Measurements from ENCODE around the gene GNAT3. TPM values are rescaled to one million over a fixed set of nuclear protein-coding genes. Genes with fewer than 3 reads are reported as not detected.

Gene GNAT3
- total RNA-seq, 4 donors from 2014 or later = not detected

DNA sequence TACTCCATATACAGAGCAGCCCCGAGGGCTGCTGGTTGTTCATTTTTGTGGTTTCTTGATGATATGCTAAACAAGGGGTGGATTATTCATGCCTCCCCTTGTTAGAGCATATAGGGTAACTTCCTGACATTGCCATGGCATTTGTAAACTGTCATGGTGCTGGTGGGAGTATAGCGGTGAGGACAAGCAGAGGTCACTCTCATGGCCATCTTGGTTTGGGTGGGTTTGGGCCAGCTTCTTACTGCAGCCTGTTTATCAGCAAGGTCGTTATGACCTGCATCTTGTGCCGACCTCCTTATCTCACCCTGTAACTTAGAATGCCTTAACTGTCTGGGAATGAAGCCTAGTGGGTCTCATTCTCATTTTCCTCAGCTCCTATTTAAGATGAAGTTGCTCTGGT, 31.3 kb downstream of the GNAT3 start:
- no peaks in the 10 kb centered on the region for H3K9me3 ChIP-seq
- H3K4me3 ChIP-seq = no peak overlapping the region
- no peak overlapping the region for H3K27ac ChIP-seq
- H3K27me3 ChIP-seq = no peaks in the 10 kb centered on the region
- no peak for DNase-seq (ENCODE audit: low spot score in 2 of 2)
- TF ChIP-seq POLR2A (IDR thresholded peaks at IDR 0.05) (no peak), CTCF (IDR thresholded peaks at IDR 0.05) (no peak), EP300 (IDR thresholded peaks at IDR 0.05) (no peak)
- 76 to 78% methylated on average over 4 of the region's 4 CpGs for WGBS, 2 donors
- peaks cover 0 to 9% (median 0%) of the 10 kb centered on the region in 4 donors for H3K4me1 ChIP-seq
- H3K36me3 ChIP-seq = no peaks in the 10 kb centered on the region

DNA sequence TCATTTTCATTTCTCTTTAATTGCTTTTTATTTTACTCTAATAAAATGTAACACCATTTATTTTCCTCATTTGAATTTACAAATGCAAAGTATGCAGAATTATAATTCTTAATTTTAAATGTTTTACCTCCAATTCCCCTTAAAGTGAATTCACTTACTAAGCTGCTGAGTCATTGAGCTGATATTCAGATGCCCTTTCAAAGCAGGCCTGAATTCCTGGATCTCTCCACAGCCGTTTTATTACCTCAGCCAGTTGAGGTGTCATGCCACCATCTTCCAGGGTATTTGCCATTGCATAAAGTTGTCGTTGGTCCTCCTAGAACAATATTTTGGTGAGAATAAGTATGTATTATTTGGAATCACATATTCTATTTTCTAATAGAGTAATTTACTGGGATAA, 33.2 kb downstream of the GNAT3 start:
- 75 to 81% methylated on average over 2 of the region's 2 CpGs for WGBS, 2 donors
- DNase-seq (ENCODE audit: low spot score in 2 of 2) = no peak
- no peak for TF ChIP-seq POLR2A (IDR thresholded peaks at IDR 0.05)
- no peak for TF ChIP-seq CTCF (IDR thresholded peaks at IDR 0.05)
- TF ChIP-seq EP300 (IDR thresholded peaks at IDR 0.05) = no peak
- no peaks in the 10 kb centered on the region for H3K9me3 ChIP-seq
- no peak overlapping the region for H3K4me3 ChIP-seq
- no peaks in the 10 kb centered on the region for H3K27me3 ChIP-seq
- H3K27ac ChIP-seq = no peak overlapping the region
- no peaks in the 10 kb centered on the region for H3K36me3 ChIP-seq
- peaks cover 0 to 9% (median 0%) of the 10 kb centered on the region in 4 donors for H3K4me1 ChIP-seq

DNA sequence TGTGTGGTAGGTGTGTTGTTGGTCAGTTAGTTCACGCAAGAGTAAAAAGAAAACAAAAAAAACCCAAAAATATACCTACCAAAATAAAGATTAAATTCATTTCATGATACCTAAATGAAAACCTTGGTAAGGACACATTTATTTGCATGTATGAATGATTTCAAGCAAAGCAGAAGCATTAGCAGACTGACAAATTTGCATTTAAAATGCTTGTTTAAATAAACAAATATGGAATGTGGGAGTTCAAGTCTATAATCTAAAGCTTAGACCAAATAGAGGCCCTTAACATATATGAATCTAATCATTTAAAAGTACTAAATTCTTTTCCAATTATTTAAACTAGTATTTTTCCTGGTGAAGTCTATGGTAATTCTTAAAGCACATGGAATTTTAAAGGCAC, 35.8 kb downstream of the GNAT3 start:
- no peak for DNase-seq (ENCODE audit: low spot score in 2 of 2)

GRCh38 chr7:80475383-80475782, 36.5 kb downstream of the GNAT3 start:
- 94 to 96% methylated on average over 3 of the region's 3 CpGs for WGBS, 2 donors
- Histone ChIP-seq H3K4me3 (no peak overlapping the region), H3K27ac (no peak overlapping the region), H3K27me3 (no peaks in the 10 kb centered on the region), H3K4me1 (peaks cover 0 to 4% (median 0%) of the 10 kb centered on the region in 4 donors), H3K36me3 (no peaks in the 10 kb centered on the region), H3K9me3 (no peaks in the 10 kb centered on the region)
- no peak for TF ChIP-seq EP300 (IDR thresholded peaks at IDR 0.05)
- no peak for TF ChIP-seq CTCF (IDR thresholded peaks at IDR 0.05)
- TF ChIP-seq POLR2A (IDR thresholded peaks at IDR 0.05) = no peak
- DNase-seq (ENCODE audit: low spot score in 2 of 2) = no peak

More for the DNA sequence above, 35.8 kb downstream of the GNAT3 start:
- peaks cover 0 to 4% (median 0%) of the 10 kb centered on the region in 4 donors for H3K4me1 ChIP-seq
- 77 to 79% methylated on average over 1 of the region's 1 CpG for WGBS, 2 donors
- H3K36me3 ChIP-seq = no peaks in the 10 kb centered on the region
- no peaks in the 10 kb centered on the region for H3K9me3 ChIP-seq
- H3K4me3 ChIP-seq = no peak overlapping the region
- H3K27ac ChIP-seq = no peak overlapping the region
- TF ChIP-seq CTCF (IDR thresholded peaks at IDR 0.05) (no peak), EP300 (IDR thresholded peaks at IDR 0.05) (no peak), POLR2A (IDR thresholded peaks at IDR 0.05) (no peak)
- no peaks in the 10 kb centered on the region for H3K27me3 ChIP-seq

DNA sequence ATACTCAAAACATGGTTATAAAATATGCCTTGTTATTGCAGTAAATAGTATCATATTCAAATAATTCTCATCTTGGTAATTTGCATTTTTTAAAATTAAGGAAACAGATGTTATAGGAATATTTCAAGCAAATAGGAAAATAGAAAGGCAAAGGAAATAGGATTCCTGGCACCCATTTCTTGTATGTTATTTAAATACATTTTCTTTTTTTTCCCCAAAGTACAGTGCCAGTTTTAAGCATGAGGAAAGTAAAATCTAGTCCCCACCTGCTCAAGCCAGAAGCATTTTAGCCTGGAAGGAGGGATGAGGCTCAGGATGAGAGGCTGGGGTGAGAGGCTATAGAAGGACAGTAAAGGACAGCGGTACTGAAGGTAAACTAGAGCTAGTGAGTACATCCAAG, 38.1 kb downstream of the GNAT3 start:
- Histone ChIP-seq H3K4me1 (peaks cover 0 to 4% (median 0%) of the 10 kb centered on the region in 4 donors), H3K4me3 (no peak overlapping the region), H3K27me3 (no peaks in the 10 kb centered on the region), H3K27ac (no peak overlapping the region), H3K36me3 (no peaks in the 10 kb centered on the region), H3K9me3 (no peaks in the 10 kb centered on the region)
- 95 to 96% methylated on average over 1 of the region's 1 CpG for WGBS, 2 donors
- no peak for TF ChIP-seq CTCF (IDR thresholded peaks at IDR 0.05)
- TF ChIP-seq EP300 (IDR thresholded peaks at IDR 0.05) = no peak
- TF ChIP-seq POLR2A (IDR thresholded peaks at IDR 0.05) = no peak
- DNase-seq (ENCODE audit: low spot score in 2 of 2) = no peak
